Smooth muscle cell (in vitro differentiated cells): ENCODE data around the gene ATXN1. TPM values are rescaled to one million over a fixed set of nuclear protein-coding genes. Genes with fewer than 3 reads are reported as not detected.
"Not testable (repeated sequence)": the region's sequence is repeated elsewhere in the genome, so short reads cannot be mapped to it uniquely, and the experiment has no call there.

Experiments used
- DNase-seq: peaks from one replicate; lab custom pipeline; 2025; ENCODE audit not compliant: unreplicated experiment; lab: John Stamatoyannopoulos, UW
- H2AFZ ChIP-seq: fragments of 200-600 bp; sonication (generic); 2 replicates; pipeline ENCODE4 v1.6.0; 2016; ENCODE audit warnings: antibody characterized with exemption, low read depth, mild to moderate bottlenecking
- H3F3A ChIP-seq: fragments of 200-600 bp; sonication (generic); 2 replicates; pipeline ENCODE4 v1.6.0; 2017; ENCODE audit warnings: antibody characterized with exemption, low read depth
- H3K27ac ChIP-seq: fragments of 200-600 bp; sonication (generic); 2 replicates; pipeline ENCODE4 v1.5.1; 2016; ENCODE audit warnings: low read depth, mild to moderate bottlenecking
- H3K27me3 ChIP-seq: fragments of 200-600 bp; sonication (generic); 2 replicates; pipeline ENCODE4 v1.6.1; 2016; ENCODE audit warnings: low read depth, mild to moderate bottlenecking
- H3K36me3 ChIP-seq: fragments of 200-600 bp; sonication (generic); 2 replicates; pipeline ENCODE4 v1.5.1; 2016; ENCODE audit warnings: low read depth
- H3K4me1 ChIP-seq: fragments of 200-600 bp; sonication (generic); 2 replicates; pipeline ENCODE4 v1.5.1; 2016; ENCODE audit warnings: low read depth
- H3K4me2 ChIP-seq: fragments of 200-600 bp; sonication (generic); 2 replicates; pipeline ENCODE4 v1.6.0; 2016; ENCODE audit warnings: mild to moderate bottlenecking
- H3K4me3 ChIP-seq: fragments of 200-600 bp; sonication (generic); 2 replicates; pipeline ENCODE4 v1.5.1; 2016; ENCODE audit warnings: mild to moderate bottlenecking
- H3K79me2 ChIP-seq: fragments of 200-600 bp; sonication (generic); 2 replicates; pipeline ENCODE4 v1.6.0; 2016; ENCODE audit warnings: low read depth, mild to moderate bottlenecking
- H3K9ac ChIP-seq: fragments of 200-600 bp; sonication (generic); 2 replicates; pipeline ENCODE4 v1.6.0; 2016; ENCODE audit warnings: low read depth
- H3K9me3 ChIP-seq: fragments of 200-600 bp; sonication (generic); replicated peaks from 2 replicates; pipeline ENCODE4 v1.5.1; 2016; ENCODE audit warnings: low read depth
- H4K20me1 ChIP-seq: fragments of 200-600 bp; sonication (generic); 2 replicates; pipeline ENCODE4 v1.6.0; 2016; ENCODE audit warnings: low read depth
- WGBS: methylation state at CpG from one replicate; pipeline ENCODE4 v1.1.7; 2016; ENCODE audit warnings: low lambda C conversion rate; 5-methylcytosine and 5-hydroxymethylcytosine counted together
- polyA plus RNA-seq: library from polyadenylated mRNA; unstranded; fragments of >200 nt; fragmentation: Nextera tagmentation; extraction: Ambion mirVana; gene quantifications from 2 replicates; pipeline ENCODE4 v1.2.1, GENCODE V29; 2016
- total RNA-seq: library from RNA; depleted of rRNA; stranded (reverse); fragments of >200 nt; gene quantifications from 2 replicates; pipeline ENCODE4 v1.2.3, GENCODE V29; 2014
- TF ChIP-seq, protein P1 (sequence below): fragments of 200-600 bp; sonication (generic); IDR thresholded peaks from 2 replicates; pipeline ENCODE4 v1.5.1; 2017; ENCODE audit warnings: borderline replicate concordance, mild to moderate bottlenecking, antibody characterized with exemption; ENCODE audit not compliant: insufficient read depth, poor library complexity, severe bottlenecking

Gene ATXN1
- total and polyA plus RNA-seq, 2 experiments from 2014 or later: 17.9 to 40.6 TPM

DNA sequence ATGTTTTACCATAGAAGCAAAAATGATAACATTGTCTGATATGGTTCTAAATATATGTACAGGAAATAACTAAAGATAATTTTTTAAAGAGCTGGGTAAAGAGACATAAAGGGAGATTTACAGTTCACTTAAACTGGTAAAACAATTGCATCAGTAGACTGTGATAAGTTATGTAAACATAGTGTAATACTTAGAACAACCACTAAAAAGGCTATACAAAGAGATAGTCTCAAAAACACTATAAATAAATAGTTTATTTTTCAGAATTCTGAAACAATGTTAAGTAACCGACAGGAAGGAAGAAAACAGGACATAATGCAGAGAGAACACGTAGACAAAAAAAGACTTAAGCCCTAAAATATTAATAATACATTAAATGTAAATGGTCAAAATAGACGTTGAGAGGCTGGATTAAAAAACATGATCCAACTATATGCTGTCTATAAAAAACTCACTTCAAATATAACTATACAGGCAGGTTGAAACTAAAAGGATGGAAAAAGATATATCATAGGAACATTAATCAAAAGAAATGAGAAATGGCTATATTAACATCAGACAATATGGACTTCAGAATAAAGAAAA is 32.7 kb upstream of the ATXN1 start:
- WGBS: 91% methylated on average over 3 of the region's 3 CpGs
- no peaks in the 10 kb centered on the region for H3K27me3 ChIP-seq
- DNase-seq: no peak
- H4K20me1 ChIP-seq: no peaks in the 10 kb centered on the region
- no peak overlapping the region for H3K27ac ChIP-seq
- TF ChIP-seq, protein P1, sequence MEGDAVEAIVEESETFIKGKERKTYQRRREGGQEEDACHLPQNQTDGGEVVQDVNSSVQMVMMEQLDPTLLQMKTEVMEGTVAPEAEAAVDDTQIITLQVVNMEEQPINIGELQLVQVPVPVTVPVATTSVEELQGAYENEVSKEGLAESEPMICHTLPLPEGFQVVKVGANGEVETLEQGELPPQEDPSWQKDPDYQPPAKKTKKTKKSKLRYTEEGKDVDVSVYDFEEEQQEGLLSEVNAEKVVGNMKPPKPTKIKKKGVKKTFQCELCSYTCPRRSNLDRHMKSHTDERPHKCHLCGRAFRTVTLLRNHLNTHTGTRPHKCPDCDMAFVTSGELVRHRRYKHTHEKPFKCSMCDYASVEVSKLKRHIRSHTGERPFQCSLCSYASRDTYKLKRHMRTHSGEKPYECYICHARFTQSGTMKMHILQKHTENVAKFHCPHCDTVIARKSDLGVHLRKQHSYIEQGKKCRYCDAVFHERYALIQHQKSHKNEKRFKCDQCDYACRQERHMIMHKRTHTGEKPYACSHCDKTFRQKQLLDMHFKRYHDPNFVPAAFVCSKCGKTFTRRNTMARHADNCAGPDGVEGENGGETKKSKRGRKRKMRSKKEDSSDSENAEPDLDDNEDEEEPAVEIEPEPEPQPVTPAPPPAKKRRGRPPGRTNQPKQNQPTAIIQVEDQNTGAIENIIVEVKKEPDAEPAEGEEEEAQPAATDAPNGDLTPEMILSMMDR: peak; percentile 15
- no peaks in the 10 kb centered on the region for H3K79me2 ChIP-seq
- no peak overlapping the region for H3K4me2 ChIP-seq
- no peaks in the 10 kb centered on the region for H3K9me3 ChIP-seq
- no peak overlapping the region for H2AFZ ChIP-seq
- H3F3A ChIP-seq: no peaks in the 10 kb centered on the region
- no peaks in the 10 kb centered on the region for H3K4me1 ChIP-seq
- no peaks in the 10 kb centered on the region for H3K36me3 ChIP-seq
- H3K9ac ChIP-seq: no peak overlapping the region
- no peak overlapping the region for H3K4me3 ChIP-seq

DNA sequence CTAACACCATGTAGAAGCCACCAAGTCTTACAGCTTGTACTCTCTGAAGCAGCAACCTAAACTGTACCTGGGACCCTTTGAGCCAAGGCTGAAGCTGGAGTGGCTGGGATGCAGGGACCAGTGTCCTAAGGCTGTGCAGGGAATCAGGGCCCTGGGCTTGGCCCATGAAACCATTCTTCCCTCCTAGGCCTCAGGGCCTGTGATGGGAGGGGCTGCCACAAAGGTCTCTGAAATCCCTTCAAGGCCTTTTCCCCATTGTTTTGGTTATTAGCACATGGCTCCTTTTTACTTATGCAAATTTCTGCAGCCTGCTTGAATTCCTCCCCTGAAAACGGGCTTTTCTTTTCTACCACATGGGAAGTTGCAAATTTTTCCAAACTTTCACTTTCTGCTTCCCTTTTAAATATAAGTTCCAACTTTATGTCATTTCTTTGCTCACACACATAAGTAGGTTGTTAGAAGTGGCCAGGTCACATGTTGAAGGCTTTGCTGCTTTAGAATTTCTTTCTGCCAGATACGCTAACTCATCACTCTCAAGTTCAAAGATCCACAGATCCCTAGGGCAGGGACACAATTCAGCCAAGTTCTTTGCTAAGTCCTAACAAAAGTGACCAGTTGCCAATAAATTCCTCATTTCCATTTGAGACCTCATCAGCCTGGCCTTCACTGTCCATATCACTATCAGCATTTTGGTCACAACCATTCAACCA is 28.2 kb upstream of the ATXN1 start:
- Histone ChIP-seq H4K20me1 (no peaks in the 10 kb centered on the region), H3K79me2 (no peaks in the 10 kb centered on the region), H3K4me2 (no peak overlapping the region), H3K9ac (no peak overlapping the region), H3K4me3 (no peak overlapping the region), H3K27me3 (no peaks in the 10 kb centered on the region), H3K4me1 (no peaks in the 10 kb centered on the region), H3K9me3 (no peaks in the 10 kb centered on the region), H3K36me3 (no peaks in the 10 kb centered on the region), H3F3A (no peaks in the 10 kb centered on the region), H2AFZ (no peak overlapping the region), H3K27ac (no peak overlapping the region)
- no peak for DNase-seq
- TF ChIP-seq, protein P1: no peak
- 88% methylated on average over 2 of the region's 2 CpGs for WGBS

DNA sequence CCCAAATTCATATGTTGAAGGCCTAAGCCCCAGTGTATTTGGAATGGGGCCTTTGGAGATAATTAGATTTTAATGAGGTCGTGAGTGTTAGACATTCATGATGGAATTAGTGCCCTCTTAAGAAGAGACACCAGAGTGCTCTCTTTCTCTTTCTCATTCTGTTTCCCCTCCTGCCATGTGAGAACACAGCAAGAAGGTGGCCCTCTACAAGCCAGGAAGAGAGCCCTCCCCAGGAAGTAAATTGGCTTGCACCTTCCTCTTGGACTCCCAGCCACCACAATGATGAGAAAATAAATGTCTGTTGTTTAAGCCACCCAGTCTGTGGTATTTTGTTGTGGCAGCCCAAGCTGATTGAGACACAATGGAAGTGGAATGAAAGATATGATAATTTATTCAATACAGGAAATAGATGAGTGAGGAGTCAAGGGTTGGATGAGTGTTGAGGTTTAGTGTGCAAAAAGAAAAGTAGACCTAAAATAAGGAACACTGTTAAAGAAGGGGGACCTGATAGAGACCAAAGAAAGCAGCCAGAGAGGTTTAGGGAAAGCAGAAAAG is 25.9 kb upstream of the ATXN1 start:
- DNase-seq: no peak
- Histone ChIP-seq H3K9me3 (no peaks in the 10 kb centered on the region), H3K36me3 (no peaks in the 10 kb centered on the region), H3K4me1 (no peaks in the 10 kb centered on the region), H4K20me1 (no peaks in the 10 kb centered on the region), H3K79me2 (no peaks in the 10 kb centered on the region), H3F3A (no peaks in the 10 kb centered on the region), H3K4me2 (no peak overlapping the region), H3K27me3 (no peaks in the 10 kb centered on the region), H2AFZ (no peak overlapping the region), H3K9ac (no peak overlapping the region), H3K4me3 (no peak overlapping the region), H3K27ac (no peak overlapping the region)
- TF ChIP-seq, protein P1: no peak
- 77% methylated on average over 1 of the region's 1 CpG for WGBS

DNA sequence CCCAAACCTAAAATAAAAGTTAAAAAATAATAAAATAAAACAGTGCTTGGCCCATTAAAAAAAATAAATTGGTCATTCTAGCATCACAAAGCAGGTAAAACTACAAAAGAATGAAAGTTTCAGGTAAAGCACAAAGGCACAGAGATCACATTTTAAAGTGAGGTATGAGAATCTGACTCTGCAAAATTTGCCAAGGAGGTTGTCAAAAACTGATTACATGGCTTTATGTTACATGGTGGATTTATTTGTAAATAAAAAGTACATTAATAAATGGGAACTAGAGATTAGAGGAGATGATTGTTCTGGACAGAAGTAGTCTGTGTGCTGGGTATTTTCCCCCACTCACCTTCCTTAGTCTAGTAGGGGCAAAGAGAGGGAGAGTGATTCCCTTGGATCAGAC is 24.2 kb upstream of the ATXN1 start:
- H2AFZ ChIP-seq: no peak overlapping the region
- no peaks in the 10 kb centered on the region for H3K27me3 ChIP-seq
- no peaks in the 10 kb centered on the region for H3K36me3 ChIP-seq
- H3K4me3 ChIP-seq: no peak overlapping the region
- no peaks in the 10 kb centered on the region for H3K9me3 ChIP-seq
- TF ChIP-seq, protein P1: no peak
- H3K27ac ChIP-seq: no peak overlapping the region
- no peak overlapping the region for H3K9ac ChIP-seq
- H3K79me2 ChIP-seq: no peaks in the 10 kb centered on the region
- no peak for DNase-seq
- no peak overlapping the region for H3K4me2 ChIP-seq
- H3K4me1 ChIP-seq: no peaks in the 10 kb centered on the region
- no peaks in the 10 kb centered on the region for H3F3A ChIP-seq
- H4K20me1 ChIP-seq: no peaks in the 10 kb centered on the region

DNA sequence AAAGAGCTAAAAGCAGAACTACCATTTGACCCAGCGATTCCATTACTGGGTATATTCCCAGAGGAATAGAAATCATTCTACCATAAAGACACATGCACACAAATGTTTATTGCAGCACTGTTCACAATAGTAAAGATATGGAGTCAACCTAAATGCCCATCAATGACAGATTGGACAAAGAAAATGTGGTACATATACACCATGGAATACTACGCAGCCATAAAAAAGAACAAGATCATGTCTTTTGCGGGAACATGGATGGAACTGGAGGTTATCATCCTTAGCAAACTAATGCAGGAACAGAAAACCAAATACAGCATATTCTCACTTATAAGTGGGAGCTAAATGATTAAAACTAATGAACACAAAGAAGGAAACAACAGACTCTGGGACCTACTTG is 23.7 kb upstream of the ATXN1 start:
- not testable (repeated sequence) for H3K27ac ChIP-seq, H3K79me2 ChIP-seq, H3F3A ChIP-seq, H2AFZ ChIP-seq, H3K4me3 ChIP-seq, H3K9ac ChIP-seq, H3K4me1 ChIP-seq, DNase-seq, H3K4me2 ChIP-seq, H3K9me3 ChIP-seq, H3K27me3 ChIP-seq, H4K20me1 ChIP-seq, H3K36me3 ChIP-seq
- 74% methylated on average over 3 of the region's 3 CpGs for WGBS
